MCF 10A (cell line): ENCODE data around the gene GIGYF1. TPM values are rescaled to one million over a fixed set of nuclear protein-coding genes. Genes with fewer than 3 reads are reported as not detected.

Source experiments
- BruUV-seq: library from RNA; stranded (reverse); fragments of 400-500 nt; replicated peaks from 2 replicates; lab custom pipeline; 2021; lab: Mats Ljungman, UMichigan
- CTCF ChIA-PET: fragments of 300-600 bp; sonication (Branson Sonifier 250); formaldehyde crosslinking; extraction: SDS; loops from one replicate; lab custom pipeline; 2021; ENCODE audit warnings: antibody characterized with exemption, inconsistent platforms; lab: Yijun Ruan, JAX
- POLR2A ChIA-PET: fragments of 300-600, 350-650 bp; sonication (Branson Sonifier 250); formaldehyde crosslinking; extraction: SDS; loops from one replicate; lab custom pipeline; 2020; ENCODE audit warnings: antibody characterized with exemption, inconsistent platforms; lab: Yijun Ruan, JAX
- DNase-seq: peaks from one replicate; pipeline ENCODE4 v3.0.0-alpha.2; 2018; ENCODE audit not compliant: unreplicated experiment
- H3K27ac Mint-ChIP-seq: one replicate; pipeline ENCODE4 v1.8.0; 2022; ENCODE audit warnings: mild to moderate bottlenecking, low read depth, mixed read lengths; ENCODE audit not compliant: unreplicated experiment
- H3K27me3 Mint-ChIP-seq: one replicate; pipeline ENCODE4 v1.8.0; 2022; ENCODE audit warnings: mixed read lengths; ENCODE audit not compliant: insufficient read depth, unreplicated experiment
- H3K36me3 Mint-ChIP-seq: one replicate; pipeline ENCODE4 v1.8.0; 2022; ENCODE audit warnings: mild to moderate bottlenecking, moderate library complexity, mixed read lengths; ENCODE audit not compliant: insufficient read depth, unreplicated experiment
- H3K4me1 Mint-ChIP-seq: one replicate; pipeline ENCODE4 v1.8.0; 2022; ENCODE audit warnings: mixed read lengths; ENCODE audit not compliant: insufficient read depth, unreplicated experiment
- H3K4me3 Mint-ChIP-seq: one replicate; pipeline ENCODE4 v1.8.0; 2022; ENCODE audit warnings: mild to moderate bottlenecking, moderate library complexity, mixed read lengths; ENCODE audit not compliant: unreplicated experiment
- H3K9me3 Mint-ChIP-seq: one replicate; pipeline ENCODE4 v1.8.0; 2022; ENCODE audit warnings: mixed read lengths; ENCODE audit not compliant: unreplicated experiment
- intact Hi-C: fragments of 100-400 bp; cut with micrococcal nuclease; formaldehyde crosslinking; loops from 2 replicates; pipeline ENCODE4 v1.14.1; 2022
- total RNA-seq: library from RNA; stranded (reverse); gene quantifications from 2 replicates; pipeline ENCODE4 v1.2.3, GENCODE V29; 2022
- TF ChIP-seq, protein P1 (sequence below): fragments of 200-600 bp; IDR thresholded peaks from one replicate; pipeline ENCODE4 v1.8.0; 2022; ENCODE audit warnings: antibody characterized with exemption, mild to moderate bottlenecking; ENCODE audit not compliant: unreplicated experiment

GIGYF1 gene
- total RNA-seq, 1 experiment from 2014 or later = 40.1 TPM

DNA sequence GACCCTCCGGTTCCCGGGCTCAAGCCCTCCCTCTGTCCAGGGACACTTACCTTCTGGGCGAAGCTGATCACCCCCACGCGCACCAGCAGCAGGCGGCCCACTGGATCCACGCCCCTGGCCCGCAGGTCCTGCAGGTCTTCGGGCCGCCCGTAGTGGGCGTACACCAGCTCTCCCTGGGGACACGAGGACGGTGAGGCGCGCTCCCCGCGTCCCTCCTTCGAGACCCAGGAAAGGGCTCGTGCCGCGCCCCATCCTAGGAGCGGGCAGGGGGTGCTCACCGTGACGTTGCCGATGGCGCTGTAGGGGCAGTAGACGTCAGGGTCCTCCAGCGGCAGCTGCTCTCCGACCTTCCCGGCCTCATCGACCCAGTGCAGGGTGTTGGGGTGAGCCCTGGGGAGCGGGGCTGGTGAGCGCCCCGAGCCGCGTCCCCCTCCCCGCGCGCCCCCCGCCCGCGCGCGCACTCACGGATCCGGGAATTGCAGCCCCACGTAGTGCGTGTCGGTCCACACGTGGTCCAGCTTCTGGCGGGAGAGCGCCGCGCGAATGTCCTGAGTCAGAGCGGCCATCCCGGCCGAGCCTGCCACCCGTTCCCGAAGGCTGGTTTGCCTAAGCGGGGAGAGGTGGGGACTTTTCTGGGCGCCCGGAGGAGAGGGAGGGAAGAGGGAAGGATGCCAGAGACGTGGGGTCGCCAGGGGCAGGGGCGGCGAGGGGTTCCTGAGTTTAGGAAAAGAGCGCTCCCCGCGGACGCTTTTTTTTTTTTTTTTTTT, 60.9 kb downstream of the GIGYF1 start:
- TF ChIP-seq, protein P1, sequence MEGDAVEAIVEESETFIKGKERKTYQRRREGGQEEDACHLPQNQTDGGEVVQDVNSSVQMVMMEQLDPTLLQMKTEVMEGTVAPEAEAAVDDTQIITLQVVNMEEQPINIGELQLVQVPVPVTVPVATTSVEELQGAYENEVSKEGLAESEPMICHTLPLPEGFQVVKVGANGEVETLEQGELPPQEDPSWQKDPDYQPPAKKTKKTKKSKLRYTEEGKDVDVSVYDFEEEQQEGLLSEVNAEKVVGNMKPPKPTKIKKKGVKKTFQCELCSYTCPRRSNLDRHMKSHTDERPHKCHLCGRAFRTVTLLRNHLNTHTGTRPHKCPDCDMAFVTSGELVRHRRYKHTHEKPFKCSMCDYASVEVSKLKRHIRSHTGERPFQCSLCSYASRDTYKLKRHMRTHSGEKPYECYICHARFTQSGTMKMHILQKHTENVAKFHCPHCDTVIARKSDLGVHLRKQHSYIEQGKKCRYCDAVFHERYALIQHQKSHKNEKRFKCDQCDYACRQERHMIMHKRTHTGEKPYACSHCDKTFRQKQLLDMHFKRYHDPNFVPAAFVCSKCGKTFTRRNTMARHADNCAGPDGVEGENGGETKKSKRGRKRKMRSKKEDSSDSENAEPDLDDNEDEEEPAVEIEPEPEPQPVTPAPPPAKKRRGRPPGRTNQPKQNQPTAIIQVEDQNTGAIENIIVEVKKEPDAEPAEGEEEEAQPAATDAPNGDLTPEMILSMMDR = no peak
- no peaks in the 10 kb centered on the region for H3K4me1 Mint-ChIP-seq
- H3K27ac Mint-ChIP-seq = no peak overlapping the region
- H3K27me3 Mint-ChIP-seq = peaks cover 29% of the 10 kb centered on the region
- ChIA-PET POLR2A (no interaction called here), CTCF (interaction anchor here (0.7 kb wide), 2 partner anchors 20 to 43 kb away, joined by 4 to 5 read pairs; no protein-coding TSS in a partner anchor)
- no peaks in the 10 kb centered on the region for H3K9me3 Mint-ChIP-seq
- H3K36me3 Mint-ChIP-seq = peaks cover 13% of the 10 kb centered on the region
- H3K4me3 Mint-ChIP-seq = no peak overlapping the region
- intact Hi-C loops = no loop called here
- BruUV-seq = no TSS peak
- no peak for DNase-seq

DNA sequence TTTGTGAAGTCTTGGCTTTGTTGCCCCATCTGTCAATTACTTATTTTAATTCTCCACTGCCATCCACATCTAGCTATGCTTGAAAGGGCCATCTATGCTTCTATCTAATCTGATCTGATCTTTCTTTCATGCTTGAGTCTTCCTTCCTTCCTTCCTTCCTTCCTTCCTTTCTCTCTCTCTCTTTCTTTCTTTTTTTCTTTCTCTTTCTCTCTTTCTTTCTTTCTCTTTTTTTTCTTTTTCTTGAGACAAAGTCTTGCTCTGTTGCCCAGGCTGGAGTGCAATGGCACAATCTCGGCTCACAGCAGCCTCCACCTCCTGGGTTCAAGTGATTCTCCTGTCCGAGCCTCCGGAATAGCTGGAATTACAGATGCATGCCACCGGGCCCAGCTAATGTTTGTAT, 64.0 kb downstream of the GIGYF1 start:
- no TSS peak for BruUV-seq
- Mint-ChIP-seq H3K36me3 (peaks cover 7% of the 10 kb centered on the region), H3K27me3 (peaks cover 17% of the 10 kb centered on the region), H3K4me1 (no peaks in the 10 kb centered on the region), H3K27ac (no peak overlapping the region), H3K9me3 (no peaks in the 10 kb centered on the region), H3K4me3 (no peak overlapping the region)
- intact Hi-C loops = no loop called here
- ChIA-PET POLR2A (interaction anchor here (0.7 kb wide), 1 partner anchor 60 kb away, joined by 3 read pairs; no protein-coding TSS in a partner anchor), CTCF (interaction anchor here (0.6 kb wide), 1 partner anchor 161 kb away, joined by 3 read pairs; no protein-coding TSS in a partner anchor)
- TF ChIP-seq, protein P1 = no peak
- DNase-seq = no peak

Other genes starting within 250 kb of the GIGYF1 start
- gene SPACDR, start 230.0 kb downstream of the GIGYF1 start, total RNA-seq = 0.49 and 0.74 TPM in 2 replicates
- gene TSC22D4, start 215.0 kb downstream of the GIGYF1 start, total RNA-seq = 36.0 and 43.8 TPM in 2 replicates
- gene NYAP1, start 210.3 kb downstream of the GIGYF1 start, total RNA-seq = 0.21 TPM in 1 of 2 replicates, not detected in the other
- 8.4 and 11.9 TPM in 2 replicates for gene AGFG2, start 155.0 kb downstream of the GIGYF1 start, total RNA-seq
- 1.2 and 2.9 TPM in 2 replicates for gene SAP25, start 120.3 kb downstream of the GIGYF1 start, total RNA-seq
- 21.4 and 22.3 TPM in 2 replicates for gene LRCH4, start 108.1 kb downstream of the GIGYF1 start, total RNA-seq
- 0.37 and 1.1 TPM in 2 replicates for gene FBXO24, start 107.9 kb downstream of the GIGYF1 start, total RNA-seq
- gene PCOLCE, start 91.9 kb downstream of the GIGYF1 start, total RNA-seq = 2.0 and 3.6 TPM in 2 replicates
- 5.2 and 7.4 TPM in 2 replicates for gene MOSPD3, start 81.7 kb downstream of the GIGYF1 start, total RNA-seq
- not detected in 2 replicates for gene TFR2, start 52.7 kb downstream of the GIGYF1 start, total RNA-seq
- gene ACTL6B, start 37.8 kb downstream of the GIGYF1 start, total RNA-seq = not detected in 2 replicates
- gene GNB2, start 20.5 kb downstream of the GIGYF1 start, total RNA-seq = 196 and 201 TPM in 2 replicates
- gene POP7, start 11.9 kb upstream of the GIGYF1 start, total RNA-seq = 49.0 and 59.2 TPM in 2 replicates
- gene EPO, start 26.2 kb upstream of the GIGYF1 start, total RNA-seq = not detected in 2 replicates
- not detected in 2 replicates for gene ZAN, start 39.3 kb upstream of the GIGYF1 start, total RNA-seq
- gene EPHB4, start 133.3 kb upstream of the GIGYF1 start, total RNA-seq = 48.8 and 51.3 TPM in 2 replicates
- gene SLC12A9, start 158.5 kb upstream of the GIGYF1 start, total RNA-seq = 19.2 and 21.0 TPM in 2 replicates
- gene TRIP6, start 173.1 kb upstream of the GIGYF1 start, total RNA-seq = 106 and 132 TPM in 2 replicates
- 111 and 142 TPM in 2 replicates for gene SRRT, start 180.9 kb upstream of the GIGYF1 start, total RNA-seq
- 2.8 and 3.4 TPM in 2 replicates for gene UFSP1, start 195.5 kb upstream of the GIGYF1 start, total RNA-seq
- gene ACHE, start 201.6 kb upstream of the GIGYF1 start, total RNA-seq = 0.30 and 0.37 TPM in 2 replicates